Stimulated activated CD8-positive, alpha-beta memory T cell treated with anti-CD3 and anti-CD28 coated beads, Interleukin-15, amount 100 ng/mL, for 1 hour (primary cell): ENCODE data around the gene RFNG.

Experiments used
- DNase-seq: peaks from one replicate; pipeline ENCODE4 v3.0.0-alpha.2; 2020; ENCODE audit warnings: low read depth

The RFNG gene

DNA sequence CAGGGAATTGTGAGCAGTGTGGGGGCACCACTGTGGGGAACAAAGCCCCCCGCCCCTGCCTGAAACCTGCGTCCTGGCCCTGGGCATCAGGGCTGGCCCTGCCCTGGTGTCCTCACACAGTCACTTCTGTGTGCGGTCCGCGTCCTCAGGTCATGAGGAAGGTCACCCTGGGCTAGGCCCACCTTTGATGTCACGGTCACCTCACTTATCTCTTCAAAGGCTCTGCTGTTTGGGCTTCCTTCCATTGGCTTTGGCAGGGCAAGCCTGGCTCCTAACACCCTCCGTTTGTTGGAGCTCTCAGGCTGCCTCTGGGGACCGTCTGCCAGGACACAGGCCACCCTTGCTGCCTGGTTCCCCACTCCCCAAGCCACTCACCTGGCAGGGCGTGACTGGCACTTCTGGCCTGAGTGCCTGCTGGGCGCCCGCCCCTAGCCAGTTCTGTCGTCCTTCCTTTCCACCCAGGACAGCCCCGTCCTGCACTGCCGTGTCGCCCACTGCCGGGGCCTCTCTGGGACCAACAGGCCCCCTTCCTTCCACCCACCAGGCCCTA, 37.8 kb downstream of the RFNG start:
- DNase-seq = no peak

DNA sequence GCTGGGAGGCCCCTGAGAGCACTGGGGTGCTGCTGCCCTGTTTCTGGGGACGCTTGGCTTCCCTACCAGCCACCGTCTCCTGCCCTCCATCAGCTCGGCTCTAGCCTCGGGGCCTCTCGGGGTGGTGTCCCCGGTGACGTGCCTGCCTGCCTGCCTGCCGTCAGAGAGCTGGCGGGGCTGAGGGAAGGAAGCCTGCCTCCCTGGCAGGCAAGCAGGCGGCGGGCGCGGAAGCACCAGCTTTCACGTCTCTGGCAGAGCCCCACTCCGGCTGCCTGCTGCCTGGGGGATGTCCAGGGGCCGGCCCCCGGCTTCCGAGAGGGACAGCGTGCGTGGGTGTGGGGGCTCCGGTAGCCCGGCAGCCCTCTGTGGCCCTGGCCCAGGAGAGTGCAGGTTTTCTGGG, 38.3 kb downstream of the RFNG start:
- DNase-seq = no peak

DNA sequence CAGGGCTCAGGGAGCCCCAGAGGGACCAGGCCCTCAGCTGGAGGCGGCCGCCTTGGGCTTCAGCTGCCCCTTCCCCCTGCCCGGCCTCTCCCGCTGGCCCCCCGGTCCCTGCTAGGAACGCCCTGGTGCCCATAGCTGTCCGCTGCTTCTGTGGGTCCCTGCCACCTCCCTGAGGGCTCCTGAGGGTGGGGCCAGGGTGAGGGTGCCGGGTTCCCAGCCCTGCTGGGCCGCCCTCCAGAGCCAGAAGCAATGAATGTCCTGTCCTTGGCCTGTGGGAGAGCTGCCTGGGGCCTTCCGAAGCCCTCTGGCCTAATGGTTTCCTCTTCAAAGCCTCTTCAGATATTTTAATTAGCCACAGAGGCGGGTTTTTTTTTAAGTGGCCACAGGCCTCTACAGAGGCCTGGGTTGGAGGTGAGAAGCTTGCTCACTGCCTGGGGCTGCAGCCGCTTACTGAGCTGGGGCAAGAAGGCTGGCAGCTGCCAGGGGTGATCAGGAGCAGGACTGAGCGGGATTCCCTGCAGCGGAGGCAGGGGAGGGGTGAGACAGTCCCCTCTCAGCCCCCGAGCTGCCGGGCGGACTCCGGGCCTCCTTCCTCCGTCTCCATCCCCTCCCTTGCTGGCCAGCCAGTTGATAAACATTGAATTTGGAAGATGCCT, 38.8 kb downstream of the RFNG start:
- no peak for DNase-seq

DNA sequence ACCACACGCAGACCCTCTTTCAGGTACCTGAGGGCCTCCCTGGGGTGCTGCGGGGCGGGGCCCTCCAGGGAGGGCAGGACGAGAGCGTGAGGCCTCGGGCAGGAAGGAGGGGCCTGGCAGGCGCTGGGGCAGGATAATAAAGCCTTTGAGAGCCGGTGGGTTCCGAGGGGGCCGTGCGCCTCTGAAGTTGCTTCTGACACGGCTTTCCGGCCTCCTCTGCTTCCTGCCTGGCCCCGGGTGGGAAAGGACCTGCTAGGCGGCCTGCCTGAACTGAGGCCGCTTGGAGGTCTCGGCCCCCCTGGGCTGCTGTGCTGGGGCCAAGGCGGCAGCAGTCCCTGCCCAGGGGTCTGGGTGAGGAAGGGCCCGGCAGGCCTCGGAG, 39.4 kb downstream of the RFNG start:
- DNase-seq = no peak

DNA sequence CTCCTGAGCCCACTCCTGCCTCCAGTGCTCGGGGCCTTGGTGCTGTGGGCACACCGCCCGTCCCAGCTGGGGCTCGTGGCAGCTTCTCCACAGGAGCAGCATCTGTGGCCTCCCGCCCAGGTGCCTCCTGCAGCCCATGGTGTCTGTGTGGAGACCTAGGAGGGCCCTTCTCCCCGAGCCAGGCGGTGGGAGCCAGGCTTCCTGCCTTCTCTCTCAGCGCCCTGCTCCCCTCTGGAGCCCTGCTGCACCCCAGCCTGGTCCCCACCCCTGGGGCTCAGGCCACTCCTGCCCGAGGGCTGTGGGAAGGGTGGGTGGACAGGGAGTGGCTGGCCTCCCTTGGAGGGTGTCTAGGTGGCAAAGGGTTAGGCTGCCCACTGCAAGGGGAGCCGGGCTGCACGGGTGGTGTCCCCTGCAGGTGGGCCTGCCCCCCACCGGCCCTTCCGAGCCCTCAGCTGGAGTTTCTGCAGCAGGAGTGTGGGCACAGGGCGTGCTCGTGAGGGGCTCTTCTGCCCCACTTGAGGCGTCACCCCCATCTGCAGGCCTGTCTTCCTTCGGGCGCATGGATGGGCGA, 39.9 kb downstream of the RFNG start:
- DNase-seq = no peak

DNA sequence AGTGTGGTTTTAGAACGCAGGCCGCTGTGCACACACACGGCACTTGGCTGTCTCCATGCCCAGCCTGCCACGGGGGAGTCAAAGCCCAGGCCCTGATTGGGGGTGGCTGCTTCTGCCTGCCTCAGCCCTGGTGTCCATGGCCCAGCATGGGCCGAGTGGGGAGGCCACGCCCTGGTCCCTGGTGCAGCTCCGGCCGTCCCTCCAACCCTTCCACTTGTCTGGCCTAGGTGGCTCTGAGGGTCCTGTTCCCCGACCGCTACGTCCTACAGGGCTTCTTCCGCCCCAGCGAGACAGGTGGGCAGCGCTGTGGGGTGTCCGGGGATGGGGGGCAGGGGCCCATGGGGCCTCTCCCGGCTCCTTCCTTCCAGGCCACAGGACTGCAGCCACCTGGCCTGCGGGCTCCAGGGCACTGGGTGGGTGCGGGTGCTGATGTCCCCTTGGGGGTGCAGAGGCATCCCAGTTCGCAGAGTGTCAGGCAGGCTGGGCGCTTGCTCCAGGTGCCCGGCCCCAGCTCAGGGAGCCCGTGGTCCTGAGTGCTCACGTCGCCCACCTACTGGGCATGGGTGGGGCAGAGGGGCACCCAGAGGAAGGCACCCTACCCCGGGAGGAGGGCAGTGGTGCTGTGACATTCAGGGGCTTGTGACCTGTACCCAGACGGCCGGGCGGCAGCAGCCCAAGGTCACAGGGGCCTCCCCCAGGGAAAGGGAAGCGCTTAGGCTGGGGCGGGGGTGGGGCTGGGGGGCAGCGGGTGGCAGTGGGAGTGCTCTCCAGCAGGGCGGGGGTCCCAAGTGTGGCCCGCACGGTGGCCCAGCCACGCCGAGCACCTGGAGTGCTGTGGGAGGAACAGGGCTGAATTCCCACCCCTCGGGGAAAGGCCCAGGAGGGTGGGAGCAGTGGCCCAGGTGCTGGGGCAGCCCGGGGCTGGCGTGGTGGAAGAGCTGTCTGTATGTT, 40.8 kb downstream of the RFNG start:
- DNase-seq = no peak

- DNase-seq = no peak
Measured at GRCh38 chr17:82009413-82009812, 42.2 kb downstream of the RFNG start.

DNA sequence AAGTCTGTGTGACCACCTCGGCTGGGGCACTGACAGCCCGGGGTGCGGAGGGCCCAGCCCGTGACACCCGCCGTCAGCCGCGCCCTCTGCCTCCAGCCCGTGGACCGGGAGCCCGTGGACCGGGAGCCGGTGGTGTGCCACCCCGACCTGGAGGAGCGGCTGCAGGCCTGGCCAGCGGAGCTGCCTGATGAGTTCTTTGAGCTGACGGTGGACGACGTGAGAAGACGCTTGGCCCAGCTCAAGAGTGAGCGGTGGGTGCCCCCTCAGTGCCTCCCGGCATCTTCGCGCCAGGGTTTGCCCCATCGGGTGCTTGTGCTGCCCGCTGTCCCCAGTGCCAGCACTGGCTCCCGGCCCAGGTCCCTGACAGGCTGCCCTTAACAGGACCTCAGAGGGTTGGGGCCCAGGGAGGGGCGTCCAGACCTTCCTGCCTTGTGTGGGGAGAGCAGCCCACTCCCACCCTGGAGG, 42.6 kb downstream of the RFNG start:
- no peak for DNase-seq

DNA sequence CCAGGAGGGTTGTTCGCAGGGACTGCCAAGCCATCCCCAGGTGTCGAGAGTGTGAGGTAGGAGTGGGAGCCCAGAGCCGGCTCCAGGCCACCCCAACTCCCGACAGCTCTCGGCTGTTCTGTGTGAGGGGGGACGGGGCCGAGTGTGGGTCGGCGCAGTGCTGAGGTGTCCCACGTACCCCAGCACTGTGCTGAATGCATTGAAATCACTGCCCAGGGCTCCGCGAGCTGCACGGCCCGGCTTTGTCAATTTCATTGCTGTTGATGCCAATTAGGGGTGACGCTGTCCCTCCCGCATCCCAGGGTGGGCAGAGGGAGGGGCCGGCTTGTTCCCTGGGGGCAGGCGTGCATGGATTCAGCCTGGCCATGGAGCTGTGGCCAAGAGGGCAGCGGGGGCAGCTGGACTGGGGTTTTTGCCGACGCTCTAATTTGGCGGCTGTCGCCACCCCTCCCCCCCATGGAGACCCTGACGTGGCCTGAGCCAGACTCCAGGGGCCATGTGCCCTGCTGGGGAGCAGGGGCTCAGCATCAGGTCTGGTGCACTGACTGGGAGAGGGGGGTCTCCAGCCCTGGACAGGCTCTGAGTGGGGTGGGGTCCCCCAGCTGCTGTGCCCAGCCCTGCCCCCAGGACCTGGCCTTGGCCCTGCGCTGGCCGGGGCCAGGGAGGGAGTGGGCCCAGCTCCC, 43.2 kb downstream of the RFNG start:
- DNase-seq = no peak

- DNase-seq = no peak
Measured at GRCh38 chr17:82007495-82008257, 43.9 kb downstream of the RFNG start.

DNA sequence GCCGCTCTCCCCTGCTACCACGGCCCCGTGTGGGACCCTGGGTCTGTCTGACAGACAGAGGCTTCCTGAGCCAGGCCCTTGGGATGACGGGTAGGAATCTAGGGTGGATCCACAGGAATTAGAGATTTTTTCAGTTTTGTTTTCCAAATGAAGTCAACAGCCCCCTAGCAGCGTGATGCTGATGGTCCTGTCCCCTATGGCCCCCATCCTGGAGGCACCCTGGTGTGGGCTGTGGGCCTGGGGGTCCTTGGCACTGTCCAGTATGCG, 44.5 kb downstream of the RFNG start:
- DNase-seq = no peak

GRCh38 chr17:82006468-82007227, 45.0 kb downstream of the RFNG start:
- DNase-seq = no peak

DNA sequence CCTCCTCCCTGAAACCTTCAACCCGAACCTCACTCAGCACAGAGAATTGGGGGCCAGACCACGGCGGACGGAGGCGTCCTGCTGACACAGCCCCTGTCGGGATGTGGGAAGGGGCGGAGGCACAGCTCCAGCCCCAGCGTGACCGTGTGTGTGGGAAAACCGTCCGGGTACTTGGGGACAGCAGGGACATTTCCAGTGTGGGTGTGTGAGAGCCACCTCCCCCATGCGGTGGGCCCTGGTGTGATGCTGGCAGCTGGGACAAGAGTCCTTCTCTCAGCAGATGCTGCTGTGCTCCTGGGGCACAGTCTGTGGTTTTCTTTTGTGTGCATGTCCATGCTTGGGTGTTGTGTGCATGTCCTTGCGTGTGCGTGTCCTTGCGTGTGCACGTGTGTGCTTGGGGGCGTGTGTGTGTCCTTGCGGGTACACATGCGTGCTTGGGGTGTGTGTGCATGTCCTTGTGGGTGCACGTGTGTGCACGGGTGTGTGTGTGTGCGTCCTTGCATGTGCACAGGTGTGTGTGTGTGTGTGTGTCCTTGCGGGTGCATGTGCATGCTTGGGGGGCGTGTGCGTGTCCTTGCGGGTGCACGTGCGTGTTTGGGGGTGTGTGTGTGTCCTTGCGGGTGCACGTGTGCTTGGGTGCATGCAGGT, 45.8 kb downstream of the RFNG start:
- no peak for DNase-seq

GRCh38 chr17:82004517-82005455, 46.8 kb downstream of the RFNG start:
- DNase-seq = no peak

- DNase-seq = no peak
Measured at GRCh38 chr17:82003411-82004381, 47.9 kb downstream of the RFNG start.

DNA sequence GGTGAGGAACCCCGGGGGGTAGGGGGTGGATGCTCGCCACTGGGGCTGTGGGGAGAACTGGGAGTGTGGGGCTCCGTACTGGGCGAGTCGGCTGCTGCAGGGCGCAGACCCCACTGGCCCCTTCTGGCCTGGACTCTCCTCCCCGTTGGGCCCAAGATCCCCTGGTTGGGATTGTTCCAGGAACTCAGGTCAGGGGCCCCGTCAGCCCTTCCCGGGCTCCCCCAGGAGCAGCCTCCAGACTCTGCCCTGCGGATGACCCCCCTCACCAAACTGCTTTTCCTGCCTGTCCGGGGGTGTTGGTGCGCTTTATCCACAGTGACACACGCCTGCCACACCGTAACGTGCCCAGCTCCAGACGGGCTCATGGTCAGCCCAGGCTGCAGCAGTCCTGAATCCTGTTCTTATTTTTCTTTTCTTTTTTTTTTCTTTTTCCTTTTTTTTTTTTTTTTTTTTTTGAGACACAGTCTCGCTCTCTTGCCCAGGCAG, 50.0 kb downstream of the RFNG start:
- no peak for DNase-seq

DNA sequence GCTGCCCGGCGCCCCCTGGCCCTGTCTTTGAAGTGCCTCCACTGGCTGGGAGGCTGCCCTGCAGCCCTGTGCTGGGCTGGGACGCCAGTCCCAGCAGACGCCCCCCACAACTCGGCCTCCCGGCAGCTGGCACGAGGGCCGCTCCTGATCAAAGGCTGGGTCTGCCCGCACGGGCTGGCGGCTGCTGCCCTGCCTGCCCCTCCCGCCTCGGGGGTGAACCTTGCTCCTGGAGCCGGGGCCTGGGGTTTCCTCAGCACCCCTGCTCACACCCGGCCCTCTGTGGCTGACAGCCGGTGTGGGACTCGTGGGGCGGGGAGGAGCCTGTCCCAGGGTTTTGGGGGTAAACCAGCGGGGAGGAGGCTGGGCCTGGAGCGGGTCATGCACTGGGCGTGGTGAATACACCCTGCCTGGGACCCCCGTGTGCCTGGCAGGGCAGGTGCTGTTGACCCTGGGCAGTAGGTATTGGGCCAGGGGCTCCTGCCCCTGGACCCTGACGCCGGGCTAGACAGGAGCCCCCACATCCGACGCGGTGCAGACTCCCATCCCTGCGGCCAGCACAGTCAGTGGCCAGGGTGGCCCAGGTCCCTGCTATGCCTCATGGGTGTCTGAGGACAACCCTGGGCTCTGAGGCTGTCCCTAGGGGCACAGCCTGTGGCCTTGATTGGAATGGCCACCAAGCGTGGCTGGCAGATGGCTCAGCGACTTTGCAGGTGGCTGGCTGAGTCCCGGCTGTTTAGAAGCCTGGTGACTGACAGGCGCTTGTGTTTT, 50.6 kb downstream of the RFNG start:
- DNase-seq = no peak
